SH-SY5Y (cell line): Measurements from ENCODE around the gene SND1.

Experiments
- GATA2 ChIP-seq: IDR thresholded peaks from 2 replicates; pipeline ENCODE4 v1.6.1; 2011; ENCODE audit warnings: mild to moderate bottlenecking, low read depth, low read length
- GATA3 ChIP-seq: IDR thresholded peaks from 2 replicates; pipeline ENCODE4 v1.6.1; 2011; ENCODE audit warnings: low read depth, mild to moderate bottlenecking, low read length, moderate library complexity

Gene SND1

DNA sequence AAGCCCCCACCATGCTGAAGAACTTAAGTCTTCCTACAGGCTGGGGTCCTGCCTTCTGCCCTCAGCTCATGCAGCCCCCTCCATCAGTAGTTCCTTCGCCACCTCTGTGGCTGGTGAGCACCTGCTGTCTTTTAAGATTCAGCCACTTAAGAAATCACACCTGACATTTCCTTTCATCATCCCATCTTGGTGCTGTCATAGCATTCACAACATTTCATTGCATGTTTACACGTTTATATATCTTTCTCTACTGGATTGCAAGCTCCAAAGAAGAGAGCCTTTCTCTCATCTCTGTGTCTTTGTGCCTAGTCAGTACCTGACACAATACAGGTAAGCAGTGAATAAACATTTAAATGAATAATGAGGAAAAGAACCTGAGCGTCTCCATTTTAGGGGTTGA is 38.3 kb downstream of the SND1 start:
- no peak for TF ChIP-seq GATA3
- TF ChIP-seq GATA2: no peak

DNA sequence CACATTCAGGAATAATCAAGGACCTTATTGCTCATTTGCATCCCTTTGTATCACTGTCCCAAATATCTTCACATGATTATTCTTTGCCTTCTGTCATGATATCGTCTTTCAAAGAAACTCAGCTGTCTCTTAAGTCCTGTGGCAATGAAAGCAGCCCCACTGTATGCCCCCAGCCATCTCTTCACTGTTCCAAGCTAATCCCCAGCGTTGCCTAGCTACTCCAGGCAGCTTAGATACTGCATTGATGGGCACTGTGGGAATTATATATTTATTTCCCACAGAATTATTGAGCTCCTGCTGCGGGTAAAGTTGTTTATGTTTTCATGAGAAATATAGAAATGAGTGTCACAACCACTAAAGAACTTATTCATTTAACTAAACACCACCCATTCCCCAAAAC is 38.8 kb downstream of the SND1 start:
- TF ChIP-seq GATA3 (no peak), GATA2 (no peak)

DNA sequence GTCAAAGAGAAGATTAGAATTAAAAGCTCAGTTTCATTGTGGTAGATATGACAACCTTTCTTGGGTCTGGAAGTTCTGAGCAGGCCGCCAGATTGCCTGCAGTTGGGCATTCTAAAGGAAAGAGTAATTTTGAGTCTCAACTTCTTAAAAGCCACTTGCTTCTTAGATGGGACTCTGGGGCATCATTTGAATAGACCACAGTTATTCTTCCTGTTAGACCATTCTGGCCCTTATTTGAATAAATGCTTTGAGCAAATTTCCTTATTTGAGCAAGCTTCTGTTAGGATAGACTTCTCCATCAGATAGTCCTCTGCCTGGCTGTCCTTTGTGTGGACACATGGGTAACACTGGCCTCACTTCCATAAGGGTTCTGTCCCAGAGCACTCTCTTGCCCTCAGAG is 40.2 kb downstream of the SND1 start:
- no peak for TF ChIP-seq GATA2
- no peak for TF ChIP-seq GATA3

DNA sequence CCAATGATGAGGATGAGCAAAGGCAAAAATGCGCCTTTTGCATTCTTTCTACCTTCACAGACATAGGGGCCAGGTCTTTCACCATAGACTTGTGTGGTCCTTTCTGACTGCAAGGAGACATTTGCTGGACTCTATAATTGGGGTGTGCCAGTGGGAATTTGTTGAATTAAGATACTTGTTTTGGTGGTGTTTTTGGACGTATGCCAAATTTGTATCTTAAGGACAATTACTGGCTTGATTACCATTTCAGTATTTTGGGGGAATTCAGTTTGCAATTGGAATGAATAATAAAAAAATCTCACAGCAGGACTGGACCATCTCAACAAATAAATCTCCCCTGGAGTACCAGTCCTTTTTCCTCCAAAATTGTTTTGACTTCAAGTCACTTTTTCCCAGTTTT is 47.9 kb downstream of the SND1 start:
- no peak for TF ChIP-seq GATA2
- TF ChIP-seq GATA3: no peak

DNA sequence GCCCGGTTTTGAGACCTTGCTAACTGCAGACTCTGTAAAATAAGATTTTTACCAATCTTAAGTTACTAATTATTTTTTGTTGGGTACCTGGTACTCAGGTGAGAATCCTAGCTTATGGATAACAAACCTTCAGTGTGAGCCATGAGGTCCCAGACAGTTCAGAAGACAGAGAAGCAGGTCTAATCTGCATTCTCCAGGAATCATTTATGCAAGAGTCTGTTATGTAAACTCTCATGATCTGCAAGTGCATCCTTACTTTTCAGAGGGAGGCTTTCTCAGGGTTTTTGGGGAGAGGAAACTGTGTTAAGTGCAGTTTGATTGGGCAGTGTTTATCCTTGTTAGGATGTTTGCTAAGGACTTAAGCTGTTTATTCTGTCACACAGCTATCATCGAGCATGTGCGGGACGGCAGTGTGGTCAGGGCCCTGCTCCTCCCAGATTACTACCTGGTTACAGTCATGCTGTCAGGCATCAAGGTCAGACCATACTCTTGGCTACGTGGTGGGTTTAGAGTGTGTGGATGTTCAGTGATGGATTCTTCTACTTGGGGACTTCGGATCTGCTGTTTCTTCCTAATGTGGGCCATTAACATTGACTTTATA is 50.2 kb downstream of the SND1 start:
- TF ChIP-seq GATA3: no peak
- TF ChIP-seq GATA2: no peak

DNA sequence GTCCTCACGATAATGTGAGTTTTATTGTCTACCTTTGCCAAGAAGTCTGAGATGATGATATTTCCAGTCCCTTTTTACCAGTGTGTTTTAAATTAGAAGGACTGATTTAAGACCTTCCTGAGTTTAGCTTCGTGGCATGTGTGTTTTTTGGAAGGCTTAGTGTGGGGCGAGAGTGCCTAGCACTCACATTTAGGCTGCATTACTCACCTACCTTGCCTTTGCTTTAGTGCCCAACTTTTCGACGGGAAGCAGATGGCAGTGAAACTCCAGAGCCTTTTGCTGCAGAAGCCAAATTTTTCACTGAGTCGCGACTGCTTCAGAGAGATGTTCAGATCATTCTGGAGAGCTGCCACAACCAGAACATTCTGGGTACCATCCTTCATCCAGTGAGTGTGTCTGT is 50.9 kb downstream of the SND1 start:
- TF ChIP-seq GATA2: no peak
- TF ChIP-seq GATA3: no peak

DNA sequence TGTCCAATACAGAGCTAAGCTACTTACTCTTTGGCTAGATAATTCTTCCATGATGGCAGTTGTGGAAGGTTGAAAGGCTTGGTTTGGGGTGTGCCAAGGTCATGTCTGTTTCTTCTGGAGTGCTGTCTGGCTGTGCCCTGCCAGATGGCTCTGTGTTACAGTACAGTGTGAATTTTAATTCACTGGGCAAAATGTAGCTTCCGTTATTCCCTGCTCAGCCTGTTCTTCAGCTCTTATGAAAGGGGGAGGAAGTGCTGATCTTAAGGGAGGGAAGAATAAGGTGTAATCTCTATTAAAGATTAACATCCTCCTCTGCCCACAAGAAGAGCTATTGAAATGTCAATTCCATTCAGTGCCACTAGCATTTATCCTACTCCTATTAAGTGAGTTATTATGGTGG is 52.2 kb downstream of the SND1 start:
- TF ChIP-seq GATA2 (no peak), GATA3 (no peak)

DNA sequence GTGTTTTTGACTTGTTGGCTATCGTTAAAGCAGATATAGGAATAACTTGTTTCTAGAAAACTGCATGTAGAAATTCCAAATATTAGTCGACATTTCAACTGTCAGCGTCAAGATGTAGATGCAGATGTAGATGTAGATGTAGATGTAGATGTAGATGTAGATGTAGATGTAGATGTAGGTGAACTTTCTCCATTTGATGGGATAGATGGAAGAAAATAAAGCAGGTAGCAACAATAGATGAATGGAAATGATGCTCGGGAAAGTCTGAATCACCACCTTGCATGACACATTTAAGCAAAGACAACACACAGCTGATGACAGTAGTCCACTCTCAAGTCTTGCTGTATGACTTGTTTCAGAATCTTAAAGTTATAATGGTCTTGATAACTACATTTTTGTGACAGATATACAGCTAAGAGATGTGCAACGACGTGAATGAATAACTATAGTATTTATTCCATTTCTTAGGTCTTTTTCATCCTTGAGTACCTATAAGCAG is 53.5 kb downstream of the SND1 start:
- no peak for TF ChIP-seq GATA2
- TF ChIP-seq GATA3: no peak

DNA sequence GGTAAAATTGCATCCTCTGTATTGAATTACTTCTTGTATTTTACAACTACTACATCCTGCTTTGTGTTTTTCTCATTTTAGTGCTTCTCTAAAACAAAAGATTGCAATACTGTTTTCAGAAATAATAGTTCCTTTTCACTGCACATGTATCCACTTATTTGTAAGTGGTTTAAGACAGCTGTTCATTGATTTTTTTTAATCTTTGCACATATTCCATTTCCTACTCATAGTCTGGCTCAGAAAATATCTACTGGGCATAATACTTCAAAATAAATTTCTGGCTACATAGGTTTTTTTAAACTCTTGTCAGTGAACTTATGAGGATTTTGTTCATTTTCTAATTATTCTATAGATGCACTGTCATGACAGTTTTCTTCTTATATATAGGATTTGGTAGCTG is 54.8 kb downstream of the SND1 start:
- no peak for TF ChIP-seq GATA2
- TF ChIP-seq GATA3: no peak

DNA sequence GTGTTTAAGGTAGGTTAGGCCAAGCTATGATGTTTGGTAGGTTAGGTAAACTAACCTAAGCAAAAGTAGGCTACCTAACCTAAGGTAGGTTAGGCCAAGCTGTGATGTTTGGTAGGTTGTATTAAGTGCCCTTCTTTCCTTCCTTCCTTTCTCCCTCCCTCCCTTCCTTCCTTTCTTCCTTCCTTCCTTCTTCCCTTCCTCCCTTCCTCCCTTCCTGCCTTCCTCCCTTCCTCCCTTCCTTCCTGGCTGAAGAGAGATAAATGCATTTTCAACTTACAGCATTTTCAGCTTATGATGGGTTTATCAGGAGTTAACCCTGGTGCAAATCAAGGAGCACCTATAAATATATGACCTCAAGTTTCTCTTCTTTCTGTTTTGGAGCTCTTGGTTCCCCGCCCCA is 56.2 kb downstream of the SND1 start:
- TF ChIP-seq GATA3: no peak

DNA sequence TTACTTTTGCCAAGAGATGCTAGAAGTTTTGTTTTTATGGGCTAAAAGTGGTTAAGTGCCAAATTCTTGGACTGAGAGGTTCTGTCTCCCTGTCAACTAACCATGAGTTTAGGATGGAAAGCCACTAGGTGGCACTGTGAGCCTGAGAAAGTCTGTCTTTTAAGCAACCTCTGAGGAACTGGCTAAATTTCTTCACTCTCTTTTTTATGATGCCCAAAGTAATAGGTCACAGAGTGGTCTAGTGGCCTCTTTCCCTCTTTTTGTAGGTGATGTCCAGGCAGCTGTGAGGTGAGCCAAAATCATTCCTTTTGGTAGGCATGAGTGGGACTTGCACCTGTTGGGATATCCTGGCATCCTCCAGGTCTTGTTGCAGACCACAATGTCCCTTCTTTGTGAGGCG is 56.8 kb downstream of the SND1 start:
- no peak for TF ChIP-seq GATA3
- TF ChIP-seq GATA2: no peak

DNA sequence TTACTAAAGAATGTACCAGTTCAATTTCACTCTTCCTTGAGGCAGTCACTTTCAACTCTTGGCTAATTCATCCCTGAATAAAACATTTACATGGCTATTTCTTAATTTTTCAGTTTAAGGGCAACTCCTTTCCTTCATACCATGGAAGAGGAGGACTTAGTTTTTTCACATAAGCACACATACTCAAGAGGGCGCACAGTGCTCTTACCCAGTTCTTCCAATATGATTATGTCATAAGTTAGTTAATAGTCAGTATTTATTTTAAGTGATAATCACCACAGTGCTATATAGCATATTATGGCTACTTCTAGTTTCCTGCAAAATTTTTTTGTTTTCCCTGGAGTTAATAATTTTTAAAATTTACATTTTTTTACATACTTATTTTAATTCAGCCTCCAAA is 58.6 kb downstream of the SND1 start:
- TF ChIP-seq GATA3: no peak
- no peak for TF ChIP-seq GATA2

DNA sequence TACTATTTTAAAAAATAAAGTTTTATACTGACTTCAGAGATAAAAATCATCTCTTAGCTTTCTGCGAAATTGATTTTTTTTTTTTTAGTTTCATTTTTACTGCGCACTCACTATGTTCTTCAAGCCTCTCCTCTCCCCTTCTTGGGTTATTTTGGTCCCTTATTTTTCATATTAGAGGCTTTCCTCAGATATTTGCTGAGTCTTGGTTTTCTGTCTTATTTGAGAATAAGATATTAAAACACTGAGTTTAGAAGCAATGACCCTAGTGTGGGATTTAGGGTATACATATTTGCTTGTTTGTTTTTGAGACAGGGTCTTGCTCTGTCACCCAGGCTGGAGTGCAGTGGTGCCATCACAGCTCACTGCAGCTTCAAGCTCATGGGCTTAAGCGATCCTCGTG is 59.9 kb downstream of the SND1 start:
- TF ChIP-seq GATA3: no peak
- TF ChIP-seq GATA2: no peak

DNA sequence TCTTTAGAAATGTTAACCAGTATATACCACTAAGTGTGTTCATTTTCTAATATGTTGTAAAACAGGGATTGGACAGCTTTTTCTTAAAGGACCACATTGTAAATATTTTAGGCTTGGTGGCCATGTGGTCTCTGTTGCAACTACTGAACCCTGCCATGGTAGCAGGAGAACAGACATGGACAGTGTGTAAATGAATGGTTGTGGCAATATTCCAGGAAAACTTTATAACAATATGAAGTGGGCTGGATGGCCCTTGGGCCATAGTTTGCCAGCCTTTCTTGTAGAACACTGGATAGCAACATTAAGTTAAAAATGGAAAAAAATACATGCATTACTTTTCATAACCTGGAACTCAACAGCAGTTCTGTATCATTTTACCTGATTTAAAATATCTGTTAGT is 61.0 kb downstream of the SND1 start:
- TF ChIP-seq GATA2 (no peak), GATA3 (no peak)

DNA sequence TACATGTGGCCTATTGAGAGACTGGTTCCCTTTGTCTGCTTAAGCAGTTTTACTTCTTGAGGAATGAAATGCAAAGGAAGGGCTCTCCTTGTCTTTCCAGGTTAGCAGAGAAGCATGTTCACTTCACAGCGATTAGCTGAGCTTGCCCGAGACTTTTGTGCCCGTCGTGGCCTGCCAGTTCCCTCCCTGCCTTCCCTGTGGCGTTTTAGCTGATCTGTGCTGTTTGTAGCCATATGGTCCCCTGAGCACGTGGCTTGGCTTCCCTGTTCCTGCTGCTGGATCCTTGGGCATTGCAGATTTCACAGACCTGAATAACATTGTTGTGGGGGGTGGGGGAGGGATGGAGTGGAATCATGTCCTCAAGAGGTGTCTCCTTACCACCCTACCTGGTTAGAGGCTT is 61.8 kb downstream of the SND1 start:
- TF ChIP-seq GATA2: no peak
- no peak for TF ChIP-seq GATA3

DNA sequence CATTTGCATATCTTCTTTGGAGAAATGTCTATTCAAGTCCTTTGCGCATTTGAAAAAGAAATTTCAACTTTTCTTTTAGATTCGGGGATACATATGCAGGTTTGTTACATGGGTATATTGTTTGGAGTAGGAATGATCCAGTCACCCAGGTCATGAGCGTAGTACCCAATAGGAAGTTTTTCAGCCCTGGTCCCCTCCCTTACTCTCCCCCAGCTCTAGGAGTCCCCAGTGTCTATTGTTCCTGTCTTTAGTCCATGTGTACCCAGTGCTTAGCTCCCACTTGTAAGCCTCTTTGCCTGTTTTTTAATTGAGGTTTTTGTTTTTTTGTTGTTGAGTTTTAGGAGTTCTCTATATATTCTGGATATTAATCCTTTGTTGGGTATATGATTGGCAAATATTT is 63.3 kb downstream of the SND1 start:
- TF ChIP-seq GATA3: no peak
- no peak for TF ChIP-seq GATA2

DNA sequence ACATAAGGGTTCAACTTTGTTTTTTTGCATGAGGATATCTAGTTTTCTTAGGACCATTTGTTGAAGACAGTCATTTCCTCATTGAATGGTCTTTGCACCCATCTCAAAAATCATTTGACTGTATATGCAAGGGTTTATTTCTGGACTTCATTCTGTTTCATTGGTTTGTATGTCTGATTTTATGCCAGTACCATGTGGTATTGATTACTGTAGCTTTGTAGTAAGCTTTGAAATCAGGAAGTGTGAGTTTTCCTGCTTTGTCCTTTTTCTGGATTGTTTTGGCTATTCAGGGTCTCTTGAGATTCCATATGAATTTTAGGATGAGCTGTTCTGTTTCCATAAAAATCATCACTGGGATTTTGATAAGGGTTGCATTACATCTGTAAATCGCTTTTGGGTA is 63.9 kb downstream of the SND1 start:
- TF ChIP-seq GATA2: no peak
- TF ChIP-seq GATA3: no peak
